AG04449 (cell line): ENCODE results near the gene AKAP7.
"Not testable (repeated sequence)": the region's sequence is repeated elsewhere in the genome, so short reads cannot be mapped to it uniquely, and the experiment has no call there.

Source experiments
- CTCF ChIA-PET: fragments of 350-600 bp; formaldehyde crosslinking; extraction: SDS; loops from one replicate; lab custom pipeline; 2021; ENCODE audit warnings: antibody characterized with exemption; lab: Yijun Ruan, JAX
- POLR2A ChIA-PET: fragments of 400-600, 350-600 bp; formaldehyde crosslinking; extraction: SDS; loops from one replicate; lab custom pipeline; 2020; ENCODE audit warnings: antibody characterized with exemption, inconsistent platforms; lab: Yijun Ruan, JAX
- DNase-seq: peaks from one replicate; pipeline ENCODE4 v3.0.0-alpha.2; 2010; ENCODE audit warnings: low read depth, low spot score
- H3K4me3 ChIP-seq: 2 replicates; pipeline ENCODE4 v1.5.1; 2011; ENCODE audit warnings: low read depth, mild to moderate bottlenecking, control low read depth, low read length
- TF ChIP-seq, protein P1 (sequence below): IDR thresholded peaks from one replicate; pipeline ENCODE4 v1.5.1; 2011; ENCODE audit warnings: mild to moderate bottlenecking, moderate library complexity, low read length, control low read depth, inconsistent platforms; ENCODE audit not compliant: insufficient read depth; ENCODE audit errors: missing control alignments

Gene AKAP7

DNA sequence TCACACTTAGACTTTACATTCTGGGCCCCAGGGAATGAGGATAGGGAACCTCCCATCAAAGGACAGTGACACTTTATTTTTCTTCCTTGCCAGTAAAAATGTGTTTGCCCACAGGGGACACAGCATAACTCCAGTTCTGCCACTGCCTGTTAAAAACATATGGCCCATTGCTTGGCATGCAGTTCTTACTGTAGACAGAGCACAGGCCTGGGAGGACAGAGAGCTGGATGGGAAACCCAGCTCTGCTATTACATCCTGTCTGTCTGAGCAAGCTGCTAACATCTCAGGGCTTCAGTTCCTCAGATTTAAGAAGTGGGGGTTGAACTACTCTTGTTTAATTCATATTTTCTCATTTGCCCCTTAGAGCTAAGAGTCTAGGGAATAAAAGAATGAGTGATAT is 120.2 kb downstream of the AKAP7 start:
- CTCF ChIA-PET = no interaction called here
- no peak overlapping the region for H3K4me3 ChIP-seq
- POLR2A ChIA-PET = no interaction called here
- DNase-seq = no peak
- TF ChIP-seq, protein P1, sequence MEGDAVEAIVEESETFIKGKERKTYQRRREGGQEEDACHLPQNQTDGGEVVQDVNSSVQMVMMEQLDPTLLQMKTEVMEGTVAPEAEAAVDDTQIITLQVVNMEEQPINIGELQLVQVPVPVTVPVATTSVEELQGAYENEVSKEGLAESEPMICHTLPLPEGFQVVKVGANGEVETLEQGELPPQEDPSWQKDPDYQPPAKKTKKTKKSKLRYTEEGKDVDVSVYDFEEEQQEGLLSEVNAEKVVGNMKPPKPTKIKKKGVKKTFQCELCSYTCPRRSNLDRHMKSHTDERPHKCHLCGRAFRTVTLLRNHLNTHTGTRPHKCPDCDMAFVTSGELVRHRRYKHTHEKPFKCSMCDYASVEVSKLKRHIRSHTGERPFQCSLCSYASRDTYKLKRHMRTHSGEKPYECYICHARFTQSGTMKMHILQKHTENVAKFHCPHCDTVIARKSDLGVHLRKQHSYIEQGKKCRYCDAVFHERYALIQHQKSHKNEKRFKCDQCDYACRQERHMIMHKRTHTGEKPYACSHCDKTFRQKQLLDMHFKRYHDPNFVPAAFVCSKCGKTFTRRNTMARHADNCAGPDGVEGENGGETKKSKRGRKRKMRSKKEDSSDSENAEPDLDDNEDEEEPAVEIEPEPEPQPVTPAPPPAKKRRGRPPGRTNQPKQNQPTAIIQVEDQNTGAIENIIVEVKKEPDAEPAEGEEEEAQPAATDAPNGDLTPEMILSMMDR = no peak

DNA sequence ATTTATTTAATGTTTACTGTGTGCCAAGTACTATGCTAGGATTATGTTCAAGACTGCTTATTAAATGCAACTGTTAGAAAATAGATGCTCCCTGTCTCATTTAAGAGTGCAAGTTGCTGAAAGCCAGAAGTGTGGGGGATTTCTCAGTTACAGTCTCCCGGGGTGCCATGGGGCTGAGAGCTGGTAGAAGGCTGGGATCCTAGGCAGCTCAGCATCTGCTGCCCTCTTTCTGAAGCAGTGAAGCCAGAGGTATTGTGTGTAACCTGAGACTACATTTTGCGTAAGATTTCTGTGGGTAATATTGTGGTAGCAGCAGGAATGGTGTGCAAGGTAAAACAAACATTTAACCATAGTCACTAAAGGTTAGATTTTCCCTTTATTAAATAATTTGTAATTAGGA is 120.6 kb downstream of the AKAP7 start:
- CTCF ChIA-PET = no interaction called here
- POLR2A ChIA-PET = no interaction called here
- TF ChIP-seq, protein P1 = no peak
- no peak overlapping the region for H3K4me3 ChIP-seq
- DNase-seq = no peak

DNA sequence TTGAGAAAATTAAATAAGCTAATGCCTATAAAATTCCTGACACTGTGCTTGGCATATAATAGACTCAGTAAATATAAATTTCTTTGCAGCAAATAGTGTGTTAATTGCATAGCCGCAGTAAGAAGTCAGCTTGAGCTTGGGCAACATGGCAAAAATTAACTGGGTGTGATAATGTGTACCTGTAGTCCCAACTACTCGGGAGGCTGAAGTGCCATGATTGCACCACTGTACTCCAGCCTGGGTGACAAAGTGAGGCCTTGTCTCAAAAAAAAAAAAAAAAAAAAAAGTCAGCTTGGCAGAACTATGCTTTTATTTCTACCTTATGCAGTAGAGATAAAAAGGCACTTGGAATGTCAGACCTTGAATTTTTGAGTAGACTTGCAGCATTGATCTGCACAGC is 121.8 kb downstream of the AKAP7 start:
- DNase-seq = no peak
- ChIA-PET CTCF (no interaction called here), POLR2A (no interaction called here)
- TF ChIP-seq, protein P1 = no peak
- H3K4me3 ChIP-seq = no peak overlapping the region

DNA sequence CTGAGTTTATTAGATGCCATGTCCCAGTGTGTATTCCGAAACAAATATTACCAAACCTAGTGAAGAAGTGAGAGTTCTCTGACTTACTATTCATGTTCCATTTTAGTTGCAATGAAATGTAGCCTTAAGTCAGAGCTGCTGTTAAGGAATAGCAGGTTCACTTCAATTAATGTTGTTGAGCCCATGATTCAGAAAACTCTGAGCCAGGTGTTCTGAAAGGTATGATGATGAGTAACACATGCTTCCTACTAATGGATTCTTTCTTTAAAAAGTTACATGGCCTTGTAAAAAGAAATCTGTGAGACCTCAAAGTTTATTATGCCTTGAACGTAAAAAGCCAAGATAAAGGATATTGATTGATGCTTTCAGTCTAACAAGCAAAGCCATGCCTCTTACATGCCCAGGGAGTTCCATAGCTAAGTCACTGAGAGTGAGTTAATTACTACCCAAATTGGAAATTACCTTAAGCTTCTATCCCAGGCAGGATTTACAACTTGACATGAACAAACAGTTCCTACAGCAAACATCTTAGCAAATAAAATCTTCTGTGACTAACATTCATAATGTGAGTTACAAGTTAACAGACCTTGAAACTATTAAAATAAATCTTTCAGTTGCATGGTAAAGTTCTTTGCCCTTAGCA is 122.9 kb downstream of the AKAP7 start:
- no peak for DNase-seq
- TF ChIP-seq, protein P1 = no peak
- POLR2A ChIA-PET = no interaction called here
- H3K4me3 ChIP-seq = no peak overlapping the region
- CTCF ChIA-PET = interaction anchor here (1.0 kb wide), 1 partner anchor 36 kb away, joined by 3 read pairs; no protein-coding TSS in a partner anchor

DNA sequence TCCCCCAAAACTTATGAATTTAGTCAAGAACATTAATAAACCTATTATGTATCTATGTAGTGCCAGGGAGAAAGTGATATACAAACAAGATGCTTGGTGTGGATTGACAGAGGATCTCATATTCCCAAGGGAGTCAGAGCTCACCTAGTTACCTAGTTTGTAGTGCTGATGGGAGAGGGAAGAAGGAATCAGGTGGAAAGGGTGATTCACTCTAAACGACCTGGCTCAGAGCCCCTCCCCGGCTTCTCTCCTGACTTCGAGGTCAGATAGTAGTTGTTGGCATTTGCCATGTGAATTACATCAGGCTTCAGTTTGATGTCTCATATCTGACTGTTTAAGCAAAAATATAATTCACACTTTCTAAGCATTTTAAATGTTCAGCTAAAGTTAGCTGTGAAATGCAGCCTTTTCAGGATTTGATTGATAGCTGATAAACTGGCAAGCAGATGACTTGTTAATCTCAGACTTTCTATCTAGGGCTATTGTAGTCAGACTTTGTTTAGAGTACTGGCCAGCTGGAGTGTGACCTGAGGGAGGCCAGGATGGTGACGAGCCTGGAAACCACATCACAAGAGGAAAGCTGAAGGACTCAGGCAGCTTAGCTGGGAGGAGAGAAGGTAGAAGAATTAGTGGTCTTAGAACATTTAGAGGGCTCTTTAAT is 123.7 kb downstream of the AKAP7 start:
- DNase-seq = no peak
- no peak overlapping the region for H3K4me3 ChIP-seq
- CTCF ChIA-PET = interaction anchor here (1.0 kb wide), 1 partner anchor 35 kb away, joined by 3 read pairs; no protein-coding TSS in a partner anchor
- TF ChIP-seq, protein P1 = no peak
- POLR2A ChIA-PET = no interaction called here

DNA sequence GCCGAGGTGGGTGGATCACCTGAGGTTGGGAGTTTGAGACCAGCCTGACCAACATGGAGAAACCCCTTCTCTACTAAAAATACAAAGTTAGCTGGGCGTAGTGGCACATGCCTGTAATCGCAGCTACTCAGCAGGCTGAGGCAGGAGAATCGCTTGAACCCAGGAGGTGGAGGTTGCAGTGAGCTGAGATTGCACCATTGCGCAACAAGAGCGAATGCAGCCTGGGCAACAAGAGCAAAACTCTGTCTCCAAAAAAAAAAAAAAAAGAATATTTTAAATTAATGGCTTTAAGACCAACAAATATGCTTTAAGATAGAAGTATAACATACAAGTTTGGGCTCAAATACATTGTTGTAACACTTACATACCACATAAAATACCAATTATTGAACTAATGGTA is 125.7 kb downstream of the AKAP7 start:
- H3K4me3 ChIP-seq, POLR2A ChIA-PET, DNase-seq, CTCF ChIA-PET: not testable (repeated sequence)
